ENCODE data around the gene RELN. TPM values are rescaled to one million over a fixed set of nuclear protein-coding genes. Genes with fewer than 3 reads are reported as not detected.

Gene RELN
- total RNA-seq, 1 experiment from 2014 or later, result 0.20 TPM

GRCh38 chr7:104023100-104023499, 33.6 kb upstream of the RELN start:
- no peaks in the 10 kb centered on the region for H3K79me2 ChIP-seq (ENCODE audit: insufficient read depth, low read length)
- H3K9ac ChIP-seq (ENCODE audit: low read length), result no peak overlapping the region
- no peaks in the 10 kb centered on the region for H3K9me2 ChIP-seq (ENCODE audit: insufficient read depth)
- no peaks in the 10 kb centered on the region for H4K20me1 ChIP-seq (ENCODE audit: insufficient read depth)
- DNase-seq (ENCODE audit: low read depth, low spot score) (no peak), ATAC-seq (no peak)
- ChIA-PET POLR2A (no interaction called here), CTCF (no interaction called here), RAD21 (ENCODE audit: low non-redundant PET in 1 of 2, low total read pairs in 2 of 2, uncharacterized antibody in 2 of 2, unreplicated experiment in 2 of 2) (no interaction called here)
- no peak overlapping the region for H3K27ac ChIP-seq (ENCODE audit: low read depth, low read length)
- H3K4me2 ChIP-seq (ENCODE audit: low read length), result no peak overlapping the region
- H3K9me3 ChIP-seq (ENCODE audit: control insufficient read depth in 1 of 2, insufficient read depth in 1 of 2, low read depth in 1 of 2, low read length in 2 of 2), result no peaks in the 10 kb centered on the region
- intact Hi-C loops (cut with micrococcal nuclease), result no loop called here
- H3K4me1 ChIP-seq (ENCODE audit: control insufficient read depth in 1 of 2, insufficient read depth in 2 of 2, low read length in 2 of 2), result no peaks in the 10 kb centered on the region
- BruUV-seq (replicated peaks), result no TSS peak
- TF ChIP-seq SIN3A (IDR thresholded peaks at IDR 0.05; ENCODE audit: low read depth) (no peak), RAD21 (IDR thresholded peaks at IDR 0.05; ENCODE audit: low read depth) (no peak), CTCF (IDR thresholded peaks at IDR 0.05 in 2 of 3, conservative IDR thresholded peaks at IDR 0.05 in 1 of 3; ENCODE audit: borderline replicate concordance in 1 of 3, insufficient read depth in 1 of 3, low read depth in 2 of 3, low read length in 2 of 3) (no peak), CBX3 (IDR thresholded peaks at IDR 0.05; ENCODE audit: low read depth) (no peak), YY1 (IDR thresholded peaks at IDR 0.05; ENCODE audit: extremely low read depth, insufficient replicate concordance, low read depth, low read length) (no peak), ELF1 (IDR thresholded peaks at IDR 0.05; ENCODE audit: borderline replicate concordance, low read depth) (no peak), SRF (IDR thresholded peaks at IDR 0.05; ENCODE audit: low read depth) (no peak), TCF7L2 (IDR thresholded peaks at IDR 0.05; ENCODE audit: borderline replicate concordance, extremely low read depth, insufficient read depth, insufficient read length) (no peak), MAX (IDR thresholded peaks at IDR 0.05) (no peak), ZNF274 (IDR thresholded peaks at IDR 0.05; ENCODE audit: low read depth, low read length) (no peak), ZFX (IDR thresholded peaks at IDR 0.05) (no peak), EZH2 (IDR thresholded peaks at IDR 0.05) (no peak), ATF3 (IDR thresholded peaks at IDR 0.05) (no peak), JUND (IDR thresholded peaks at IDR 0.05) (no peak), EGR1 (IDR thresholded peaks at IDR 0.05; ENCODE audit: low read depth) (no peak), CEBPB (IDR thresholded peaks at IDR 0.05; ENCODE audit: low read depth) (no peak), EZH2phosphoT487 (IDR thresholded peaks at IDR 0.05; ENCODE audit: borderline replicate concordance) (no peak)
- H3K27me3 ChIP-seq (ENCODE audit: insufficient read depth, low read length), result peaks cover 17% of the 10 kb centered on the region
- H3K36me3 ChIP-seq (ENCODE audit: control insufficient read depth in 1 of 2, insufficient read depth in 2 of 2, low read length in 2 of 2), result no peaks in the 10 kb centered on the region
- no peak overlapping the region for H3K4me3 ChIP-seq (replicated peaks in 1 of 2; ENCODE audit: low read depth in 1 of 2, low read length in 2 of 2)
- no peak overlapping the region for H2AFZ ChIP-seq (ENCODE audit: low read depth, low read length, poor library complexity, severe bottlenecking)

Data from HCT116 (cell line).